ENCODE measurements around the gene SDHAF1.

GRCh38 chr19:36009633-36010379, 14.8 kb downstream of the SDHAF1 start:
- TF ChIP-seq CTCF (IDR thresholded peaks at IDR 0.05) (no peak), POLR2AphosphoS5 (IDR thresholded peaks at IDR 0.05) (no peak), POLR2A (IDR thresholded peaks at IDR 0.05) (no peak)
